ENCODE results near the gene AMBP.

The AMBP gene

GRCh38 chr9:114023961-114024360 is 54.1 kb downstream of the AMBP start:
- TF ChIP-seq, protein P1, sequence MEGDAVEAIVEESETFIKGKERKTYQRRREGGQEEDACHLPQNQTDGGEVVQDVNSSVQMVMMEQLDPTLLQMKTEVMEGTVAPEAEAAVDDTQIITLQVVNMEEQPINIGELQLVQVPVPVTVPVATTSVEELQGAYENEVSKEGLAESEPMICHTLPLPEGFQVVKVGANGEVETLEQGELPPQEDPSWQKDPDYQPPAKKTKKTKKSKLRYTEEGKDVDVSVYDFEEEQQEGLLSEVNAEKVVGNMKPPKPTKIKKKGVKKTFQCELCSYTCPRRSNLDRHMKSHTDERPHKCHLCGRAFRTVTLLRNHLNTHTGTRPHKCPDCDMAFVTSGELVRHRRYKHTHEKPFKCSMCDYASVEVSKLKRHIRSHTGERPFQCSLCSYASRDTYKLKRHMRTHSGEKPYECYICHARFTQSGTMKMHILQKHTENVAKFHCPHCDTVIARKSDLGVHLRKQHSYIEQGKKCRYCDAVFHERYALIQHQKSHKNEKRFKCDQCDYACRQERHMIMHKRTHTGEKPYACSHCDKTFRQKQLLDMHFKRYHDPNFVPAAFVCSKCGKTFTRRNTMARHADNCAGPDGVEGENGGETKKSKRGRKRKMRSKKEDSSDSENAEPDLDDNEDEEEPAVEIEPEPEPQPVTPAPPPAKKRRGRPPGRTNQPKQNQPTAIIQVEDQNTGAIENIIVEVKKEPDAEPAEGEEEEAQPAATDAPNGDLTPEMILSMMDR (conservative IDR thresholded peaks at IDR 0.05; ENCODE audit: low read depth), result no peak
- CTCF ChIA-PET, result interaction anchor here (0.7 to 1.3 kb wide), 3 partner anchors 21 to 478 kb away, joined by 3 to 4 read pairs (median 4); no protein-coding TSS in a partner anchor
- POLR2A ChIA-PET (ENCODE audit: low non-redundant PET), result no interaction called here

DNA sequence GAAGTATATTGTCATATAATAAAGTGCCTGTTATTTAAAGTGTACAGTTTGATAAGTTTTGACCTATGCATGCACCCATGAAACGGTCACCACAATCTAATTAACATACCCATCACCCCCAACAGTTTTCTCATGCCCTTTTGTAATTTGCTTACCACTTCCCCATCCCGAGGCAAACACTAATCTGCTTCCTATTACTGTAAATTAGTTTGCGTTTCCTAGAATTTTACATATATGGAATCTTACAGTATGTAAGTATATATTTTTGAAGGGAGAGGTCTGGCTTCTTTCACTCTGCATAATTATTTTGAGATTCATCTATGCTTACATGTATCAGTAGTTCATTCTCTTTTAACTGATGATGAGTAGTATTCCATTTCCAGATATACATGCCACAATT is 56.5 kb downstream of the AMBP start:
- CTCF ChIA-PET, result no interaction called here
- POLR2A ChIA-PET (ENCODE audit: low non-redundant PET), result no interaction called here
- no peak for DNase-seq (ENCODE audit: low spot score)
- TF ChIP-seq, protein P1 (conservative IDR thresholded peaks at IDR 0.05; ENCODE audit: low read depth), result no peak
- no peak overlapping the region for H3K27ac ChIP-seq

More at GRCh38 chr9:114023961-114024360, 54.1 kb downstream of the AMBP start:
- DNase-seq (ENCODE audit: low spot score), result no peak
- no peak overlapping the region for H3K27ac ChIP-seq

GRCh38 chr9:114017741-114018715 is 60.1 kb downstream of the AMBP start:
- no peak for DNase-seq (ENCODE audit: low spot score)
- TF ChIP-seq, protein P1 (conservative IDR thresholded peaks at IDR 0.05; ENCODE audit: low read depth), result no peak
- no peak overlapping the region for H3K27ac ChIP-seq
- ChIA-PET CTCF (interaction anchor here (0.5 to 0.7 kb wide), 4 partner anchors 10 to 159 kb away, joined by 3 to 5 read pairs (median 3); no protein-coding TSS in a partner anchor), POLR2A (ENCODE audit: low non-redundant PET) (no interaction called here)

DNA sequence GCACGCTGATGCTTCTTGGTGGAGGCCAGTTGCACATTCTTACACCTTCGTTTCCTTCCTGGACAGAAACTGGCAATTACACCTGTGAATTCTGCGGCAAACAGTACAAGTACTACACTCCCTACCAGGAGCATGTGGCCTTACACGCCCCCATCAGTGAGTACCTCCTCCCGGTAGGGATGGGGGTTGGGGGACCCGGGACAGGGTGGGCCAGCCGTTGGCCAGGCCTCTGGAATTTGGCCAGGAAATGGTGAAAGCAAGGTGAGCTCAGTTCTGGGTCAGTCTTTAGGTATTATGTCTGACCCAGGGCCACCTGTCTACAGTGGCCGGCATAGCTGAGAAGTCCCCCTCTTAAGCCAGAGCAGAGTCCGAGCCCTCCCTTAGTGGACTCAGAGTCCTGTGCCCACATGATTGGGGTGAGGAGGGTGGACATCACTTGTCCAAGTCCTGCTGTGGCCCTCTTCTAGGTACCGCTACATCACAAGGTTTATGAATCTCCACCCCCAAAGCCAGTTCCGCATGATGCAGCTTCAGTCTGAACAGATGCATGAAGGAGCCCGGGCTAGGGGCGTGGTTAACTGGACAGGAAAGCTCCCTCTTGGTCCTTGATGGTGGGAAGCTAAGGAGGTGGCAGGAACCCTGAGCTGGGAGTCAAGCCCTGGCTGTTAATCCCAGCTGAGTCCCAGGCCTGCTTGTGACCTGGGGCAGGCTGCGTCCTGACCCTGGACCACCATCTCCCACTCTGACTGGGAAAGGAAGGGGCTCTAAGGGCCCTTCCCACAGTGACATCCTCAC is 61.3 kb downstream of the AMBP start:
- TF ChIP-seq, protein P1 (conservative IDR thresholded peaks at IDR 0.05; ENCODE audit: low read depth), result no peak
- H3K27ac ChIP-seq, result no peak overlapping the region
- no peak for DNase-seq (ENCODE audit: low spot score)
- ChIA-PET POLR2A (ENCODE audit: low non-redundant PET) (no interaction called here), CTCF (interaction anchor here (0.6 to 0.7 kb wide), 3 partner anchors 17 to 90 kb away, joined by 3 read pairs; no protein-coding TSS in a partner anchor)

DNA sequence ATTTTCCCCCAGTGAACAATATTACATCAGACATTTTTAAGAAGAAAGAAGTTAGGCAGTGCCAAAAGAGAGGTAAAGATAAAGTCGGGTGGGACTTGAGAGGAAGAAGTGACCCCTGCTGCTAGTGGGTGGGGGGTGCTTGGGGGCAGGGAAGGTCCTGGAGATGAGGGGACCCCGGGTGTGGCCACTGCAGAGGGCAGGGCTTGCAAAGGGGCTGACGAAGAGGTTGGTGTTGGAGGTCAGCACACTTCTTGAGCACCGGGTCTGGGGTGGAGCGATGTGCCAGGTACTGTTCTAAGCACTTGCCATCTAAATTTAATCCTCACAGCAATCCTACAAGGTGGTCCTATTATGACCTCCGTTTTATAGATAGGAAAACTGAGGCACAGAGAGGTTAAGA is 62.0 kb downstream of the AMBP start:
- TF ChIP-seq, protein P1 (conservative IDR thresholded peaks at IDR 0.05; ENCODE audit: low read depth), result no peak
- DNase-seq (ENCODE audit: low spot score), result no peak
- ChIA-PET POLR2A (ENCODE audit: low non-redundant PET) (no interaction called here), CTCF (no interaction called here)
- no peak overlapping the region for H3K27ac ChIP-seq

DNA sequence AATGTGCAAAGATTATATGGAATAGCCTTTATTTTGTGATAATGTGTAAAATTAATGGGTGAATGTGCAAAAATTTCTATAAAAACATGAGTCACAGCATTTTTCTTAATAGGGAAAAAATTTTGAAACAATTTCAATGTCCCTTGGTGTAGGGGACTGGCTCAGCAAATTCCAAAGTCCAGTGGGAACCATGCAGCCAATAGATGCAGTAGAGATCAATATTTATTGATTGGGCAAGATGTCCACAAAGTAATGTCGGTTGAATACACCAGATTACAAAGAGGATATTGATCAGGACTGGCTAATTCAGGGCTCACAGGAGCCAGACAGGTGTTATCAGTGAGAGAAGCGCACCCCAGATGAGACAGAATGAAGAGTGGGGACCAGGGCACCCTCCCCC is 62.5 kb downstream of the AMBP start:
- no peak overlapping the region for H3K27ac ChIP-seq
- TF ChIP-seq, protein P1 (conservative IDR thresholded peaks at IDR 0.05; ENCODE audit: low read depth), result no peak
- POLR2A ChIA-PET (ENCODE audit: low non-redundant PET), result no interaction called here
- no peak for DNase-seq (ENCODE audit: low spot score)
- CTCF ChIA-PET, result no interaction called here
